GOT3 (cell line): ENCODE results near the gene FCHSD2.
"Not testable (repeated sequence)": the region's sequence is repeated elsewhere in the genome, so short reads cannot be mapped to it uniquely, and the experiment has no call there.

Experiments used
- DNase-seq: peaks from one replicate; lab custom pipeline; 2025; ENCODE audit warnings: mixed read lengths; lab: John Stamatoyannopoulos, UW

FCHSD2 gene

DNA sequence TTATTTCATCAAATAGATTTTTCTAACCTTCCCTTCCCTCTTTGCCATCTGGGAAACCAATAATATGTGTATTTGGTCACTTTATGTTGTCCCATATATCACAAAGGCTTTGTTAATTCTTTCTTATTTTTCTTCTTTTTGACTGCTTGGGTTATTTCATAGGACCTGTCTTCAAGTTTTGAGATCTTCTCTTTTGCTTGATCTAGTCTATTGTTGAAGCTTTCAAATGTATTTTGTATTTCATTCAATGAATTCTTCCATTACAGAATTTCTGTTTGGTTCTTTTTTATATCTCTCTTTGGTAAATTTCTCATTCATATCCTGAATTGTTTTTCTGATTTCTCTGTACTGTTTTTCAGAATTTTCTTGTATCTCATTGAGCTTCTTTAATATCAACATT lies 132.1 kb downstream of the FCHSD2 start:
- no peak for DNase-seq

DNA sequence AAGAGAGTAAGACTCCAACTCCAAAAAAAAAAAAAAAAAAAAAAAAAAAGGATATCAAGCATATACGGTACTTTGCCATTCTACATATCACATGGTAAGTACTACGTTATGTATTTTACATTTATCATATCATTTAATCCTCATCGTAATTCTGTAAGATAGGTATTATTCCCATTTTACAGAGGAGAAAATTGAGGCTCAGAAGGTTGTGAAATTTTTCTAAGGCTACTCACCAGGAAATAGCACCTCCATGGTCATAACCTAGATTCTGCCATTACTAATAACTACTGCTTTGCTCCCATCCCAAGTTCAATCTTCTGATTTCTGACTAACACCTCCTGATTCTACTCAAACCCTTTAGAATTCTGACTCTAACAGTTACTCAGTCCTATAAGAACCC lies 138.0 kb downstream of the FCHSD2 start:
- DNase-seq, result no peak

DNA sequence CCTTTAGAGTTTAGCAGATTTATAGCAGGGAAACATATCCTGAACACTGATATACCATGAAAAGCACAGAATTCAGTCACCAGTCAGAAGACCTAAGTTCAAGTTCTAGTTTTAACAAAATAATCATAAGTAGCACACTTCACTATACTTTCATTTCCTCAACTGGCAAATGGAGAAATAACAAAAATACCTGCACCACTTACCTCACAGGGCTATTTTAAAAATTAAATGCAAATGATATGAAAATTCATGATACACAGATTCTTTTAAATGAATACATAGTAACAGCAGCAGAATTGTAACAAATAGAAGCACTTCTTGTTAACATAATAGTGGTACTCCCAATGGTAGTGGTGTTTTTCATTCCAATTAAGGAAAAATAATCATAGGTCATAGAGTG lies 139.0 kb downstream of the FCHSD2 start:
- DNase-seq, result no peak

DNA sequence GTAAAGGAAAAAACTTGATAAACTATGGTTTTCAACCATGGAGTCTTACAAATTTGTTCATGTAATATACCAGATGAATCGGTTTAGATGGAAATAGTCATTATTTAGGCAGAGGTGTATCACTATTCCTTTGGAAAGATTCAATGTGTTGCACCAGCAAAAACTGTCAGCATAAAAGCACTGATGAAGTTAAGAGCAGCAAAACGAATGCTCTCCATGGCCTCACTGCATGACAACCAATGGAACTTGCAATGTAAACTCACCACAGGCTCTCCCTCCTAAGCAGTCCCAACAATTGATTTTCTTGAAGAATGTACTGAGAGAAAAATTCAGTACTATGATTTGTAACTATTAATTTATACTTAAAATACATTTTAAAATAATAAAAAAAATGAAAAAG lies 139.9 kb downstream of the FCHSD2 start:
- DNase-seq, result no peak

DNA sequence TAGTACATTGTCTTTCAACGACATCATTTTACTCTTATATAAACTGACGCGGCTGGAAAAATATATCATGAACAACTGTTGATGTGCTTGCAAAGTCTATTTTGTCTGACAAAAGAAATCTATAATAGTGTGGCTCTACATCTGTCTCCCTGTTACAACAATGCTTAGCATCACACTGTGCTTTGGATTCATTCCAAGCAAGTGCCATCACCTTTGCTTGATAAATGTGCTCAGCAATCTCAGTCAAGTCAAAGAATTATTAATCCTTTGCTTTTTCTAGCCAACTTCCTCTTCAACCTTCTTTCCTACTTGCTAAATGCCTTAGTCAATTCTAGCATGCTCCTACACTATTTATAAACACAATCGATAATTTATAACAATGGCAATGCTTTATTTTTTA lies 140.5 kb downstream of the FCHSD2 start:
- DNase-seq, result no peak

DNA sequence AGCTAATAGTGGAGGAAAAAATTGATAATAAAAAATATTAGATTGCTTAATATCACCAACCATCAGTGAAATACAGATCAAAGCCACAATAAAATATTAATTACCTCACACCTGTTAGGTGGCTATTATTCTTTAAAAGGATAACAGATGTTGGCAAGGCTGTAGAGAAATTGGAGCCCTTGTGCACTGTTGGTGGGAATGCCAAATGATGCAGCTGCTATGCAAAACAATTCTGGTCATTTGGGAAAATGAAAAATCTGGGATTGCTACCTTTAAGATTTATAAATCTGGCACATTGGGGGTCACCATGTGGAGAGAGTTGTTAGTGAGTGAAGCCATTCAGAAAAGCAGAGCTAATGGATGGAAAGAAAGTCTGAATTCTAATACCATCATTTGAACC lies 143.4 kb downstream of the FCHSD2 start:
- no peak for DNase-seq

DNA sequence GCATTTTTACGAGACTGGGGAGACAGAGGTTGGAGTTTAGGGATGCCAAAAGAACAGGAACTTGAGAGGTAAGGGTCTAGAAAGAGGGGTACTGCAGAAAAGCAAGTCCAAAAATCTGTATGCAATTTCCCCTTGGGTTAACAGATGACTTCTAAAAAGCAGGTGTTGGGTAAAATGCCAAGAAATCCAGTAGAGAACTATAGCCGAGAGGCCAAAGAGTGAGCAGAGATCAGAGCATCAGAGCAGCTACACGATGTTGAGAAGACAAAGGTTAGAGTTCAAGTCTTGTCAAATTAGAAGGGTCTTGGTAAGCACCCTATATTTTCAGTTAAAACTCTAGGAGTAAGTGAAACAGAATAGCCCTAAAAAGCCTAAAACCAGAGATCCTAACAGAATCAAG lies 145.2 kb downstream of the FCHSD2 start:
- DNase-seq, result no peak

DNA sequence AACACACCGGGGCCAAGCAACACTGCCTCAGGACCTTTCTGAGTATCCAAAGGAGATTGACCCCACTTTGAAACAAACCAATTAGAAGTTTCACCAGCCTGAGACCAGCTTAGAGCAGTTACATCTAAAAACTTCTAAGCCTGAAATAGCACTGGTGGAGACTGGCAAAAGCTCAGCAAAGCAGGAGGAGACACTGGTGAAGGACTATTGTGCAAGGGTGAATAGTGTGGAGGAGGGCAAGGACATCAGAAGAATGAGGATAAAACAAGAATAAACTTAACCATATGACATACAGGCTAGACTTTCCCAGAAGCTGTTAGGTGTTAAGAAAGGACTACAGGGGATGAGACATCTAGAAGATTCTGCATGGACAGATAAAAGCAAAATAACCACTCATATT lies 152.4 kb downstream of the FCHSD2 start:
- no peak for DNase-seq

DNA sequence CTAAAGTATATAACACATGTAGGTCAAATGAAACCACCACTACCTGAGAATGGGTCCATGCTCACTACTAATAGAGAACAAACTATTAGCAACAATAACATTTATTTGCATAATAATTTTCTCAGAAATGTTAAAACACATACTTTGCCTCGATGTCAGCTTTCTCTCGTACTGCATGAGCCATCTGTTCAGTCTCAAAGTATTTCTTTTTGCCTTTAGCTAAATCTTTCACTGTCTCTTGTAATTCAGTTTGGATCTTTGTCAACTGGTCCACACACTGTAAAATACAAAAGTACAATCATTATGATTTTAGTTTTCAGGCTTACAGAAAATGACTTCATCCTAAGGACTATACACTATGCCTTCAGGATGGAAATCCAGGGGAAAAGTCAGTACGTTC lies 153.3 kb downstream of the FCHSD2 start:
- DNase-seq, result no peak

DNA sequence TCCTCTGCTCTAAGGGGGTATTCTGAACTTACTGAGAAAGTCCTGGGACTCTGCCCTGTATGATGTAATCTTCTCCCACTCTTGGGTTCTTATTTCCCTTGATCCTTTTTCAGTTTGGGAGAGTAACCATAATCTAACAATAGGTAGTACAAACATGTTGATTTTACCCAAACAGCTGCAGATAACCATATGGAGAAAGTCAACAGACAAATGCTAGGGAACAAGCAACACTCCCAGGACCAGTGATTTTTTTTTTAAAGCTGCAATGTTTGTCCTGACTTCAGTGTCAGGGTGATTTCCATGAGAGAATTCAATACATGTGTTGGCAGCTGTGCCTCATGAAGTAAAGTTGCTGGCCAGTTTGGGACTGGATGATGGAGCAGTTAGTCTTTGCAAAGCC lies 156.5 kb downstream of the FCHSD2 start:
- no peak for DNase-seq

DNA sequence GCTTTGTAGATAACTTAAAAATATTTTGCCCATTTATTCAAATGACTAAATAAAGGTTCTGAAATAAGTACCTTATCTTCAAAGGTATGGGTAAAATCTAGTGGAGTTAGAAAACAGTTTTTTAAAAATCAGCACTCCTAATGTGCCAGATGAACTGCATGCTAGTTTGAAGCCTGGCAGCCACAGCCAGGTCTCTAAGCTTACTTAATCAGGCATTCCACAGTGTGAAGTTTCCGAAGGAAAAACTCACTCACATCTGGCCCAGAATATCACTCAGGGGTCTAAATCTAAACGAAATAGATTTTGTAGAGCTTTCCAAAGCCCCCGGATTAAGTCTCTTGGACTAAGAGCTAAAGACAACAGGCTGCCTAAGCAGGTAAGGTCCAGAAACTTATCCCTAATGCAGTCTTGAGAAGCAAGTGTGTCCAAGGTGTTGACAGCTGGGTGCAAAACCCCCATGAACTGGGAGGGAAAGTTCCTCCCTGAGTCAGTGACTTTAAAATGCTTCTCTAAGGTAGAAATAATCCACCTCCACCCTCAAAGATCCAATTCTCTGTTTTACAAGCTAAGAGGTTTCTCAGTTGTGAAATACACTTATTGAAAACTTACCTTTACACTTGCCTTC lies 157.6 kb downstream of the FCHSD2 start:
- no peak for DNase-seq

DNA sequence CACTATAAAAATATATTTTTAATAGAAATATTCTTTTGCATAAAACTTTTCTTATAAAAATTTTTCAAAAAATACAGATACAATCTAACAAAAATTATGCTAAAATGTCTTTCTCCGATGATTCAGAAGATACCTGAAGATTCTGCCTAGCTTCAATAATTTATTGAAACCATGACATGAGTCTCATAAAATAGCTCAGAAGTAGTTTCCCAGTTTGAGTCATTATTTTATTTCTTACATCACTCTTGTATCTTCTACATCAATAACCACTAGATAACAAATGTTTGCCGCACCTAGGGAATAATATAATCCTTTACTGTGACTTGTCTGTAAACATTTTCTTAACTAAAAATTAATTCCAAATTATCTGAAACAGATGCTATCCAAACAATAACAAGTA lies 158.6 kb downstream of the FCHSD2 start:
- DNase-seq, result no peak

DNA sequence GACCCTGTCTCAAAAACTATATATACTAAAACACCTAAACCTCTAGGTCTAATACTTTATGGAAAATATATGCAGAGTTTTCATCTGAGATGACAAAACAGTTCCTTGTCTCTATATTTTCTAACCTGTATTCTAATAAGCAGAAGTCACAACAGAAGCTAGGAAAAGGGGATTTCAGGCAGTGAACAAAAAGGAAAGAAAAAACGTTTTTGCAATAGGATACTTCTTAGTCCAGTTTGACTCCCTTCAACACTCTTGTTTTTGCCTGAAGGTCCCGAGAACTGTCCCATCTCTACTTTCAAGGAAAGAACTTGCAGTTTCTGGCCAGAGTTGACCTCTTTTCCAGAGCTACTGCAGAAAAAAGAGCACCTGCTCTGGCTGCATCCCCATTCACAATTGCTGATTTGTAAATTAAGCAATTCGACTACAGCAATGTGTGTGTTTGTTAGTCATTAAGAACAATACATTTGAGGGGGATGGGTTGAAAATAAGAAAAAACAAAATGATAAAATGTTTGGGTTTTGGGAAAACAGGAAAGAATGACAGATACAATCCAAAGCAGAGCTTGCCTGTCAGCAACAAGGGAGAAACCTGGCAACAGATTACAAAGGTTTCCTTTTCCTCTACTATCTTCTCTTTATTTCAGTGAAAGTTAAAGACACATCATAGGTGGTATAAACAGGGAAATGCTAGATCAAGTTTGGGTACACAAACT lies 160.0 kb downstream of the FCHSD2 start:
- no peak for DNase-seq

DNA sequence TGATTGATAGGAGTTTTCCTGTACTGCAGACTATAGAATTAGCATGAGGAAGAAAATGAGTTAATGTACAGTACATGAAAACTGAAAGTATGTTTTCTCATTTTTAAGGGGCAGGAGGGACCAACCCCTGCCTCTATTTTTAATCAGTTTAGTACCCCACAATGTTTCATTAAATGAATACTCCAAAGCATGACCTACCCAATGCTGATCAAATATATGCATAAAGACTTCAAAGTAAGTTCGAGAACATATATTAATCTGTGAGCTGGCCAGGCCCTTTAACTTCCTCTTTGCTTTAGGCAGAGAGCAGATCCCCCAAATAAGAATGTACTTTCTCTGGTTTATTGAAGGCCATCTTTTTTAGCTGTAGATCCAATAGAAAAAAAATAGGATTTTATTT lies 161.0 kb downstream of the FCHSD2 start:
- DNase-seq, result no peak

DNA sequence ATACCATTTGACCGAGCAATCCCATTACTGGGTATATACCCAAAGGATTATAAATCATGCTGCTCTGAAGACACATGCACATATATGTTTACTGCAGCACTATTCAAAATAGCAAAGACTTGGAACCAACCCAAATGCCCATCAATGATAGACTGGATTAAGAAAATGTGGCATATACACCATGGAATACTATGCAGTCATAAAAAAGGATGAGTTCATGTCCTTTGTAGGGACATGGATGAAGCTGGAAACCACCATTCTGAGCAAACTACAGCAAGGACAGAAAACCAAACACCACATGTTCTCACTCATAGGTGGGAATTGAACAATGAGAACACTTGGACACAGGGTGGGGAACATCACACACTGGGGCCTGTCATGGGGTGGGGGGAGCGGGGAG lies 164.3 kb downstream of the FCHSD2 start:
- DNase-seq, result not testable (repeated sequence)

DNA sequence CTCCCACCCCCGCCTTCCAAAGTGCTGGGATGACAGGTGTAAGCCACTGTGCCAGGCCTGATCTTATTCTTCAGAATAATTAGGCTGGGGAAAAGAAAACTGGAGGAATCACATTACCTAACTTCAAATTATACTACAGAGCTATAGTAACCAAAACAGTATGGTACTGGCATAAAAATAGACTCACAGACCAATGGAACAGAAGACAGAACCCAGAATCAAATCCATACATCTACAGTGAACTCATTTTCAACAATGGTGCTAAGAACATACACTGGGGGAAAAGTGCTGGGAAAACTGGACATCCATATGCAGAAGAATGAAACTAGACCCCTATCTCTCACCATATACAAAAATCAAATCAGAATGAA lies 165.6 kb downstream of the FCHSD2 start:
- DNase-seq, result not testable (repeated sequence)

DNA sequence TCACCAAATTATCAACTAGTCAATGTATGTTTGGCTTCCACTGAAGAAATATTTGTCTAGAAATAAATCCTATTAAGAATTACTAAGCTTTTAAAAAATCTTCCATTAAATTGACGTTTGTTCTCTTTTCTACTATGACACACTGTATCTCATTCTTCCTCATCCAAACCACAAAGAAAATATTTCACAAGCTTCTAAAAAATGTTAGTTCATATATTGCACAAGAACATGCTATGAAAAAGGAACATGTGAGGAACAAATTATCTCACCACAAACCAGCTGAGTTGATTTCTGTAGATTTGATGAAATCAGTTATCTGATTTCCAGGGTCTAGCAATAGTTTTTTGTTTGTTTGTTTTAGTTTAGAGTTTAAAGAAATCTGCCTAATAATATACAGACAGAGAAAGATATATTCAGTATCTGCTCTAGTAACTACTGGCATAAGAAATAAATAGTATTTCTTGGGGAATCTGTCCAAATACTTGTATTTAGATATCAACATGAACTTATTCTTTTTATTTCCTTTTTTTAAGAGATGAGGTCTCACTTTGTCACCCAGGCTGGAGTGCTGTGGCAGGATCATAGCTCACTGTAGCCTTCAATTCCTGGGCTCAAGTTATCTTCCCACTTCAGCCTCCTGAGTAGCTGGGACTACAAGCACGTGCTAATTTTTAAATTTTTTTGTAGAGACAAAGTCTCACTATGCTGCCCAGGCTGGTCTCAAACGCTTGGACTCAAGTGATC lies 166.2 kb downstream of the FCHSD2 start:
- DNase-seq, result no peak

DNA sequence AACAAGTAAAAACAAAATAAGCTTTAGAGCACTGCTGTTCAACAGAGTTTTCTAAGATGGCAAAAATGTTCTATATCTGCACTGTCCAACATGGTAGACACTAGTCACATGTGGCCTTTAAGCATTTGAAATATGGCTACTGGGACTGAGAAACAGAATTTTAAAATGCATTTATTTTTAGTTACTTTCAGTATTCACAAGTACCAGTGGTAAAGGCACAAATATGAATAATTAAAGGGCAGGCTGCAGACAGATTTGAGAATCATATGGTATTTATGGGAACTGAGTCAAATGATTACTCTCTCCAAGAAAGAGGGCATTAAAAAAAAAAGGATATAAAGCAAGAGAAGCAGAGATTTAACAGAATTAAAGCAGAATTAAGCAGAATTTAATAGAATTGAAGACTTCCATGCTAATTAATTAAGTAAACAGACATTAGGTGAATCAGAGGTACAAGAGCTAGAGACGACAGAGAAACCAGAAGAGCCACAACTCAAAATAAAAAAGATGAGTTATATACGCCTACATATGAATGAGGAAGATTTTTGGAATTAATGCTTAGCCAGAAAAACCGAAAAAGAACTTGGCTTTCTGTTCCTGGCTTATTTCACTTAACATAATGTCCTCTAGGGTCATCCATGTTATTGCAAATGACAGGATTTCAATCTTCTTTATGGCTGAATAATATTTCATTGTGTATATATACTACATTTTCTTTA lies 167.5 kb downstream of the FCHSD2 start:
- DNase-seq, result no peak

DNA sequence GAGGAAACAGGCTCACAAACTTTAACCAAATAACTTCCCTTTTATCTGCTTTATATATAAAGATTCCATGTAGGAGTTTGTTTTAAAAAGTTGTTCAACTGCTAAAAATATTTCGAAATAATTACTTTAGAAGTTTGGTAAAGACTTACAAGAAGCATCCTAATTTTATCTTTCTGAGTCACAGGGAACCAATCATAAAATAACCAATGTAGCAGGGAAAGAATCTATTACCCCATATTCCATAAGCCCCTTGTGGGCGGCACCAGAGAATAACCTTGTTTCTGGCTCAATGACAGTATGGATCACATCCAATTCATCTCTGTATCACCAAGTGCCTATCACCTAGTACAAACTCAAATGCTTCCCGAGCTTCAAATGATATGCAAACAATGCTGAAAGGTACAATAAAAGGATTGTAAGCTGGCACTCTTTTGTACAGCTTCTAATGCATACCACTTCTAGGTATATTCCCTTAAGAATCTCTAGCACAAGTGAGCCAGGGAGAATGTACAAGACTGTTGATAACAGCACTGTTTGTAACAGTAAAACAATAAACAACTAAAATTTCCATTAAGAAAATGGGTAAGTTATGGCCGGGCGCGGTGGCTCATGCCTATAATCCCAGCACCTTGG lies 169.5 kb downstream of the FCHSD2 start:
- no peak for DNase-seq

DNA sequence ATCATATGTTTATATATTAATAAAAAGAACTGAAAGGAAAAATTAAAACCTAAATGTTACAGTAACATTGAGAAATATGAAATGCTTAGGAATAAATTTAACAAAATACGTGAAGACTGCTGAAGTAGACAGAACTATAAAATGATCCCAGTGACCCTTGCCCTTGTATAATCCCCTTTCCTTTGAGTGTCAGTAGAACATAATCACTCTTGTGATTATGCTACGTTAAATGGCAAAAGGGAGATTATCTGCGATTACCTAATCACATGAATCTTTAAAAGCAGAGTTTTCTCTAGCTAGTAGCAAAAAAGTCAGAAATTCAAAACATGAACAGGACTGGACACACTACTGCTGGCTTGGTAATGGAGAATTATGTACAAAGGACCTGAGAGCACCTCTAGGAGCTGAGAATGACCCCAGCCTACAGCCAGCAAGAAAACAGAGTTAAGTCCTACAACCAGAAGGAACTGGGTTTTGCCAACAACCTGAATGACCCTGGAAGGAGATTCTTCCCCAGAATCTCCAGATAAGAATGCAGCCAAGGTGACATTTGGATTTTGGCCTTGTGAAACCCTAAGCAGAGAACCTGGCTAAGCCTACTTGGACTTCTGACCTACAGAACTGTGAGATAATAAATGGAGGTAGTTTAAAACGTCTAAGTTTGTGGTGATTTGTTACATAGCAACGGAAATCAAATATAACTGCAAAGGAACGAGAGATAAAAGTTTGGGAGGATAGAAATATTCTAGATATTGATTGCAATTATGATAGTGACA lies 170.7 kb downstream of the FCHSD2 start:
- DNase-seq, result no peak

DNA sequence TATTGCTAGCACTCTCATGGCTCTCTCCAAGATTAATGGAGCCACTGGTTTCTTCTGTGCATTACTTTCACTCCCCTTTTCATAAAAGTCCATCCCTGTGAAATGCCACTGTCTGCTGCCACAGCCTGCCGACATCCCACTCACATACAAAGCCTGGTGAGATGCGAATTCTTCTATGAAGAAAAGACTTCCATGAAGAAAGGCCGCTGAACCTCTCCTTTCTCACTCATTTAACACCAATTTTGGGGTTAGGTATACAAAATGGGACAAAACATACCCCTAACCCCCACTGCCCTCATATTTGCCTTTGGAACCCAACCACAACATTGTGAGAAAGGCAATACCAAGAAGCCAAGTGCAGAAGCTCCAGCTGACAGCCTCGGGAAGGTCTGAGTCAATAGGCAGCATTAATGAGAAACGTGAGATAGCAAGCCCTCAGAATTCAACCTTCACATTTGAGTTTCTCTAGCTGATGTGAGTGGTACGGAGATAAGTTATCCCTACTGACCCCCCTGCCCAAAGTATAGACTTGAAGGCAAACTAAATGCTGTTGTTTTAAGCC lies 171.5 kb downstream of the FCHSD2 start:
- no peak for DNase-seq
